SKM-1 treated with dmso at 0.1 percent for 144 hours (cell line): ENCODE measurements around the gene ROM1.
"Not testable (repeated sequence)": the region's sequence is repeated elsewhere in the genome, so short reads cannot be mapped to it uniquely, and the experiment has no call there.

Experiments
- DNase-seq: peaks from one replicate; lab custom pipeline; 2025; ENCODE audit not compliant: unreplicated experiment; lab: John Stamatoyannopoulos, UW

ROM1 gene

DNA sequence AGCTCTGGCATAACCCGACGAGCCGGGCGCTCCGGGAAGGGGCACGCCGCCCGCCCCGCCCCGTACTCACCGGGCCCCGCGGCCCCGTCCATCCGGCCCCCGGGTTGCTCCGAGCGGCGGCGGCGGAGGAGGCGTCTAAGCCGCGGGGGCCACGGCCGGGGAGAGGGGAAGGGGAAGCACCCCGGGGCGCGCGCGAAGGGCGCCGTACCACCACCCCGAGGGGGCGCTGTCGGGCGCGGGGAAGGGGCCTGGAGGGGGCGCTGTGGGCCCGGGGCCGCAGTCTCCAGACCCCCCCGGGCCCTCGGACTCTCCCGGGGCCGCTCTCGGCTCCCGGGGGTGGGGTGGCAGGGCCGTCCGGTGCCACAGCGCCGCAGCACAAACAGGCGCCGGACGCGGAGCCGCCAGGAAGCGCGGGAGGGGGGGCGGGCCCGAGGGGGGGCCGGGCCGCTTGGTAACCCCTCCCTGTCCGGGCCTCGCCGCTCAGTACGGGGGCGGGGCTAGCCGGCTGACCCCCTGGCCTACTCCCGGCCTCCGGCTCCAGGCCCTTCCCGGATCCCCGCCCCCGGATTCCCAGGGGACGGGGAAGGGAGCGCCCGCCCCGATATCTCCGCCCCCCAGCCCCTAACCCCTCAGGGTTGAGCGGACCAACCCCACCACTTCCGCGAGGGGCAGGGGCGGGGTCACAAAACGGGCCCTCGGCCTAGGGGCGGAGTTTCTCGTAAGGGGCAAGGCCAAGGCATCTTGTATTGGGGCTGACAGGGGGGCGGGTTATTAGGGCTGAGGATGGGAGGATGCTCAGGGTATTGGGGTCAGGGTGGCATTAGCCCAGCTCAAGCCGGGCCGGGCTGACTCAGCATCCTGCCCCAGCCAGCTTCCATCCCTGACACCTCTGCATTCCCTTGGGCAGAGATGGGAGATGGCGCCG is at the start of gene ROM1, which contains the start of gene EML3:
TSS of gene ROM1 (plus strand) at position 892 of the 925 bp plus-strand sequence. CDS start at position 917, 25 bp downstream.
TSS of gene EML3 (minus strand) at position 410 of the 925 bp plus-strand sequence. CDS start at position 92, 318 bp downstream.
- peak; percentile 67 for DNase-seq

DNA sequence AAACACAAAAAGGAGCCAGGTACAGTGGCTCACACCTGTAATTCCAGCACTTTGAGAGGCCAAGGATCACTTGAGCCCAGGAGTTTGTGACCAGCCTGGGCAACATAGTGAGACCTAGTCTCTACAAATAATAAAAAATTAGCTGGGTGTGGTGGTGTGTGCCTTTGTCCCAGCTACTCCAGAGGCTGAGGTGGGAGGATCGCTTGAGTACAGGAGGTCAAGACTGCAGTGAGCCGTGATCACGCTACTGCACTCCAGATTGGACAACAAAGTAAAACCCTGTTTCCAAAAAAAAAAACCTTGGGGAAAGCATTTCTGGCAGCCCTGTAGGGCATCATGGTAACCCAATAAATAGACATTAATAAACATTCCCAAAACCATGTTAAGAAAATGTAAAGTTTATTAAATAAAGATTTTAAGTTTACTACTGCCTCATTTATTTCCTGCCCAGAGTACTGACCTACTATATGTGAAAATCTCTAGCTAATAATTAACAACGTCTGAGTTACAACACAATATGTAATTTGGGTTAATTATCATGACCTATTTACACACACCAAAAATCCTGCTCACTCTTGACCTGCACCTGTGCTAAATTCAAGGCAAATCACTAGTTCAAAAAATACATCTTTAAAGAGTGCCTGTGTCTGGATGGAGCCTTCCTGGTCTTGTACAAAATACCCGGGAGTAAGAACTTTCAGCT is 47.8 kb upstream of the ROM1 start:
- DNase-seq: no peak

- no peak for DNase-seq
Measured at GRCh38 chr11:62566247-62566646, 46.8 kb upstream of the ROM1 start.

GRCh38 chr11:62567018-62567633 is 45.9 kb upstream of the ROM1 start:
- DNase-seq: no peak

DNA sequence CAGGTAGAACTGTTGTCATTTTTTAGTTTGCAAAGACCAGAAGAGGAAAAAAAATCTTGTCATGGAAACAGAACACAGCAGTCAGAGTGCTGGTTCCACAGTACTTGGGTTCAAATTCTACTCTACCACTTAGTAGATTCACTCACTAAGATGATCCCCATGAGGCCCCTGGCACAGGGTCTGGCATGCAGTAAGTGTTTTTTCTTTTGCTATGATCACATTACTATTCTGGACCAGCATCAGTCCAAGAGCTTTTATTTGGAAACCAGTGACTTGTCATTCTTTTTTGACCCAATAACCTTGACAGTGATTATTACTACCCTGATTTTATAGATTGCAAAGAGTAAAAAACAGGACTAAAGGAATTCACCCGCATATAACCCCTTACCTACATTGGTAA is 43.4 kb upstream of the ROM1 start:
- DNase-seq: no peak

- not testable (repeated sequence) for DNase-seq
Measured at GRCh38 chr11:62570903-62571302, 42.2 kb upstream of the ROM1 start.

GRCh38 chr11:62571493-62571892 is 41.6 kb upstream of the ROM1 start:
- DNase-seq: not testable (repeated sequence)

- no peak for DNase-seq
Measured at GRCh38 chr11:62572431-62572830, 40.6 kb upstream of the ROM1 start.

- DNase-seq: no peak
Measured at GRCh38 chr11:62573006-62573591, 40.0 kb upstream of the ROM1 start.

DNA sequence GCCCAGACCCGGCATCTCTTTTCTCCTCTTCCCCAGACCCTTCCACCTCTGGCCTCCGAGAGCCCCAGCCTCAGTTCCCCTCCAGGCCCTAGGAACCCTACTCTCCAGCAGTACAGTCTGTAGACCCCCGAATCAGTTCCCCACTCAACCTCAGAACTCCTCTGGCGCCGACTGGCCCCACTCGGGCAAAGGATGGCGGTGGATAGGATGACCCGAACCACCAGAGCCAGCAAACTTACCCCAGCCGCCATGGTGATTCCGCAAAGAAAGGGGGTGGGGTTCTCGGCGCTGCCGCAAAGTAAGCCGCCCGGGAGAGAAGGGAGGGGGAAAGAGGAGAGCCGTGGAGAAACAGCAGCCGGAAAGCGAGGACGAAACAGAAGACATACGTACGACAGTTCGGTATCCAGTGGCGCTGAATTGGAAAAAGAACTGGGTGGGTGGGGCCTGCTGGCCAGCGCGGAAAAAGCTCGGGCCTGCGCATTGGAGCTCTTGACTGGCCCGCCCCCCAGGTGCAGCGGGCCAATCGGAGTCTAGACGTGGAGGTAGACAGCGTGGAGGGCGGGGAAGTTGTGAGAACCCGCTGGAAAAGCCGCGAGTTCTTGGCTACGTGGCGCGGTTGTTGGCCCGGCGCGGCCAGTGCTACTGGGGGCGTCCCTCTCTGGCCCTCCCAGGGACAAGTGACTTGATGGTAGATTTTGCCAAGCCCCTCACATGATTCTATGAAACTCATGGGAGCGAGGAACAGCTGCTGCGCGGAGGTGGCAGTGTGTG is 39.3 kb upstream of the ROM1 start, which contains the start of gene EEF1G:
TSS of gene EEF1G (minus strand) at position 300 of the 771 bp plus-strand sequence. CDS start at position 251, 49 bp downstream.
- peak; percentile 100 for DNase-seq

DNA sequence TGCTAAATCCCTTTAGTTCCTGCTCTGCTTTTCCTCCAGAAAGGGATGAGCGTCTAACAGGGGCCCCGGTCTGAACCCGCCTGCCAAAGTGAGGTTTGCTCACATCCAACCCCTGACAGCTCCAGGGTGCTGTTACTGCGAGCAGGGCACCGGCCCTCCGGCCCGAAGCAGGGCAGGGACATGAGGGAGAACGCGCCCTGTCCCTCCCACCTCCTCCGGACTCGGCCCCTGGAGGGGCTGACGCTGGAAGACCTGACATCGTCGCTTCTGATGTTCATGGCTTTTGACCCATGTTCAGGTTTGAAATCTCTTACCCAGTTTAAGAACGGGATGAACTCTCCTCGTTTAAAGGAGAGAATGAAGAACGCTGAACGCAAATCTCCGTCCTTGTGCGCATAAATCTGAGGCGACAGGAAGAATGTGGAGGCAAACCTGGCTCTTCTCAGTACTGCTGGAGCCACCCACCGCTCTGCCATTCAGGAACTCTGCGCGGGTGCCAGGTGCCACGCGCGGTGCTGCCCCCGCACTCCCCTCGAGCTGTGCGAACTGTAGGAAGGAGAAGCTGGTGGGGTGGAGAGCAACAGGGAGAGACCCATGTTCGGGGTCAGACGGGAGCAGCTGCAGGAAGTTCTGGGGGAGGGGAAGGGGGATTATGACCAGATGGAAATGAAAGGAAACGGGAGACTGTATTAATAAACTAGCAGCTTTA is 38.5 kb upstream of the ROM1 start:
- no peak for DNase-seq

GRCh38 chr11:62575156-62575555 is 37.9 kb upstream of the ROM1 start:
- DNase-seq: no peak

GRCh38 chr11:62575837-62576236 is 37.2 kb upstream of the ROM1 start:
- DNase-seq: no peak

DNA sequence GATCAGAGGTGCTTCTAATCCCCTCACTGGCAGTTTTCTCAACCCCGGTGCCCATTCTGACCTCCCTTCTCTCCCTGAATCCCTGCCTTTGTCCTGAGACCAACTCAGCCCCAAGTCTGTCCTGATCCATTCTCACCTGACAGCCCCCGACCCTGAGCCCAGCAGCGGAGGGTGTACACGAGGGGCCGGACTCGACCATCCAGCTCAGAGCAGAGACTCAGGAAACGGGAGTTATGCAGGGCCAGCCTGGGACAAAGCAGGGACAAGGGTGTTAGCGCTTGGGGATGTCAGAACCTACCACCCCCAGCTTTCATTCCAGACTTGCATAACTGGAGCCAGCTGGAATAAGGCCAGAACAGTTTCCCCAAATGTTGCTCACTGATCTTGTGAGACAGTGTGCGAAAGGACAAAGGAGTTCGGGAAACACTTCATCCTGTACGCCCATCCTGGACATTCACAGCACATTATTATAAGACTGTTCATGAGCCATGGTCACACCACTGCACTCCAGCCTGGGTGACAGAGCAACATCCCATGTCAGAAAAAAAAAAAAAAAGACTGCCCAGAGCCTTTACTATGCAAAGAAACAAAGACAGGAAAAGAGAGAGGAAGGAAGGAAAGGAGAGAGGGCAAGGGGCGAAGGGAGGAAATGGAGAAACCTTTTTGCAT is 35.9 kb upstream of the ROM1 start:
- DNase-seq: no peak

GRCh38 chr11:62578541-62578940 is 34.5 kb upstream of the ROM1 start:
- DNase-seq: no peak

- no peak for DNase-seq
Measured at GRCh38 chr11:62579252-62579651, 33.8 kb upstream of the ROM1 start.

- DNase-seq: no peak
Measured at GRCh38 chr11:62580959-62581715, 31.9 kb upstream of the ROM1 start.

DNA sequence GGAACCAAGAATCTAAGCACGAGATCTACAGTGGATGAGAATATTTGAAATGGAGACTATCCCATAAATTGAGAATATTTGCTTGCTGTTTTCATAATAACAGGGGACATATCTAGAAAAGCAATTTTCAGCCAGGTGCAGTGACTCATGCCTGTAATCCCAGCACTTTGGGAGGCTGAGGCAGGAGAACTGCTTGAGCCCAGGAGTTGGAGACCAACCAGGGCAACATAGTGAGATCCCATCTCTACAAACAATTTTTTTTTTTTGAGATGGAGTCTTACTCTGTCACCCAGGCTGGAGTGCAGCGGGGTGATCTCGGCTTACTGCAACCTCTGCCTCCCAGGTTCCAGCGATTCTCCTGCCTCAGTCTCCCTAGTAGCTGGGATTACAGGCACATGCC is 31.3 kb upstream of the ROM1 start:
- not testable (repeated sequence) for DNase-seq
